ENCODE results near the gene HIP1. TPM values are rescaled to one million over a fixed set of nuclear protein-coding genes. Genes with fewer than 3 reads are reported as not detected.

The HIP1 gene
- total and polyA plus RNA-seq, 9 of the 15 experiments (the other 6 are each of a cell fraction or from before 2014, with no cell fraction given): 2.4 to 13.7 (median 9.5) TPM

DNA sequence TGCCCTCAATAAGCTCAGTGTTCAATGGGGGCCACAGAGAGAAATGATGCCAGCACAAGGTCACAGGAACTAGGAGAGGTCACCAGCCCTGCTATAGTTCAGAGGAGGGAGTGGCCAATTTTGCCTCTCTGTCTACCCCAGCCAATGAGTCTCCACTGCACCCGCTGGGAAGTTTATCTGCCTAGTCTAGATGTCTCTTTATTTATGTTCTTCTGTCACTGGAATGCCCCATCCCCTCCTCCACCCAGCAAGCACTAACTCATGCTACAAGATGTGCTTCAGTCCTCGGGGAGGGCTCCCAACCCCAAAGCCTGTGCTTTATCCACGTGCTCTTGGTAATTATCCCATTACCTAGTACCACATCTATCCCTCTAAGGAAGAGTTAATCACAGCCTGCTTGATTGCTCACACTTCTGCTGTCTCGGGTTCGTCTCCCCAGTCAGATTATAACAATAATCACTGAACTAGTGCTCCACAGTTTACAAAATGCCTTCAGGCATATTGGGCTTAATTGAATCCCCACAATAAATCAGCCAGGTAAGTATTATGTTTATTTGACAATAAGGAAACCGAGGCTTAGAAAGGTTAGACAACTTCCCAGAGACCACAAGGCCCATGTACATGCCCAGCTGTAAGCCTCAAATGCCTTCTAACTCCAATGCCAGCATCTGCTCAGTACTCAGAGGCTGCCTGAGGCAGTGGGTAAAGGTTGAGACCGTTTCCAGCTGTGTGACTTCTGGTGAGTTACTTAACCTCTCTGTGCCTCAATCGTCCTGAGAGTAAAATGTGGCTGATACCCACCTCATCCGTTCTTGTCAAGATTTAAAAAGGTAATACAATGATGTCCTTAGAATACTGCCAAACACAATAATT is 3.9 kb downstream of the HIP1 start (continued):
- no peak for TF ChIP-seq SPI1 (IDR thresholded peaks at IDR 0.05; ENCODE audit: borderline replicate concordance, low read depth, low read length)
- peak; percentile 9; the same call in 1 of the 2 replicates for TF ChIP-seq HIVEP1 (CRISPR knock-in tag; IDR thresholded peaks at IDR 0.05)
- TF ChIP-seq, protein P1, sequence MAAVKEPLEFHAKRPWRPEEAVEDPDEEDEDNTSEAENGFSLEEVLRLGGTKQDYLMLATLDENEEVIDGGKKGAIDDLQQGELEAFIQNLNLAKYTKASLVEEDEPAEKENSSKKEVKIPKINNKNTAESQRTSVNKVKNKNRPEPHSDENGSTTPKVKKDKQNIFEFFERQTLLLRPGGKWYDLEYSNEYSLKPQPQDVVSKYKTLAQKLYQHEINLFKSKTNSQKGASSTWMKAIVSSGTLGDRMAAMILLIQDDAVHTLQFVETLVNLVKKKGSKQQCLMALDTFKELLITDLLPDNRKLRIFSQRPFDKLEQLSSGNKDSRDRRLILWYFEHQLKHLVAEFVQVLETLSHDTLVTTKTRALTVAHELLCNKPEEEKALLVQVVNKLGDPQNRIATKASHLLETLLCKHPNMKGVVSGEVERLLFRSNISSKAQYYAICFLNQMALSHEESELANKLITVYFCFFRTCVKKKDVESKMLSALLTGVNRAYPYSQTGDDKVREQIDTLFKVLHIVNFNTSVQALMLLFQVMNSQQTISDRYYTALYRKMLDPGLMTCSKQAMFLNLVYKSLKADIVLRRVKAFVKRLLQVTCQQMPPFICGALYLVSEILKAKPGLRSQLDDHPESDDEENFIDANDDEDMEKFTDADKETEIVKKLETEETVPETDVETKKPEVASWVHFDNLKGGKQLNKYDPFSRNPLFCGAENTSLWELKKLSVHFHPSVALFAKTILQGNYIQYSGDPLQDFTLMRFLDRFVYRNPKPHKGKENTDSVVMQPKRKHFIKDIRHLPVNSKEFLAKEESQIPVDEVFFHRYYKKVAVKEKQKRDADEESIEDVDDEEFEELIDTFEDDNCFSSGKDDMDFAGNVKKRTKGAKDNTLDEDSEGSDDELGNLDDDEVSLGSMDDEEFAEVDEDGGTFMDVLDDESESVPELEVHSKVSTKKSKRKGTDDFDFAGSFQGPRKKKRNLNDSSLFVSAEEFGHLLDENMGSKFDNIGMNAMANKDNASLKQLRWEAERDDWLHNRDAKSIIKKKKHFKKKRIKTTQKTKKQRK (IDR thresholded peaks at IDR 0.05; ENCODE audit: borderline replicate concordance, low read depth, low read length): no peak
- no peak for TF ChIP-seq KLF6 (CRISPR knock-in tag; IDR thresholded peaks at IDR 0.05; ENCODE audit: borderline replicate concordance)
- TF ChIP-seq ZNF561 (CRISPR knock-in tag; conservative IDR thresholded peaks at IDR 0.05): no peak
- TF ChIP-seq CC2D1A (IDR thresholded peaks at IDR 0.05): peak; percentile 38; the same call in 1 of the 2 replicates
- TF ChIP-seq, protein P2, sequence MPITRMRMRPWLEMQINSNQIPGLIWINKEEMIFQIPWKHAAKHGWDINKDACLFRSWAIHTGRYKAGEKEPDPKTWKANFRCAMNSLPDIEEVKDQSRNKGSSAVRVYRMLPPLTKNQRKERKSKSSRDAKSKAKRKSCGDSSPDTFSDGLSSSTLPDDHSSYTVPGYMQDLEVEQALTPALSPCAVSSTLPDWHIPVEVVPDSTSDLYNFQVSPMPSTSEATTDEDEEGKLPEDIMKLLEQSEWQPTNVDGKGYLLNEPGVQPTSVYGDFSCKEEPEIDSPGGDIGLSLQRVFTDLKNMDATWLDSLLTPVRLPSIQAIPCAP (CRISPR knock-in tag; IDR thresholded peaks at IDR 0.05; ENCODE audit: borderline replicate concordance): no peak
- TF ChIP-seq ZNF445 (CRISPR knock-in tag; IDR thresholded peaks at IDR 0.05; ENCODE audit: low read depth): no peak
- no peak for TF ChIP-seq ETV6 (IDR thresholded peaks at IDR 0.05; ENCODE audit: borderline replicate concordance in 1 of 2, low read depth in 2 of 2, low read length in 1 of 2)
- TF ChIP-seq ETV6 (CRISPR knock-in tag; IDR thresholded peaks at IDR 0.05; ENCODE audit: borderline replicate concordance): no peak
- no peak for TF ChIP-seq PTTG1 (tag; IDR thresholded peaks at IDR 0.05; ENCODE audit: low read depth)
- TF ChIP-seq ZNF23 (CRISPR knock-in tag; IDR thresholded peaks at IDR 0.05): no peak
- TF ChIP-seq TAF9B (IDR thresholded peaks at IDR 0.05; ENCODE audit: partially characterized antibody): no peak
- no peak for TF ChIP-seq XRCC4 (IDR thresholded peaks at IDR 0.05; ENCODE audit: extremely low read depth, insufficient read depth, insufficient read length)
- TF ChIP-seq BRCA1 (IDR thresholded peaks at IDR 0.05): no peak
- no peak for TF ChIP-seq BRCA1 (CRISPR knock-in tag; IDR thresholded peaks at IDR 0.05)
- TF ChIP-seq ZNF24 (IDR thresholded peaks at IDR 0.05): no peak
- TF ChIP-seq, protein P3, sequence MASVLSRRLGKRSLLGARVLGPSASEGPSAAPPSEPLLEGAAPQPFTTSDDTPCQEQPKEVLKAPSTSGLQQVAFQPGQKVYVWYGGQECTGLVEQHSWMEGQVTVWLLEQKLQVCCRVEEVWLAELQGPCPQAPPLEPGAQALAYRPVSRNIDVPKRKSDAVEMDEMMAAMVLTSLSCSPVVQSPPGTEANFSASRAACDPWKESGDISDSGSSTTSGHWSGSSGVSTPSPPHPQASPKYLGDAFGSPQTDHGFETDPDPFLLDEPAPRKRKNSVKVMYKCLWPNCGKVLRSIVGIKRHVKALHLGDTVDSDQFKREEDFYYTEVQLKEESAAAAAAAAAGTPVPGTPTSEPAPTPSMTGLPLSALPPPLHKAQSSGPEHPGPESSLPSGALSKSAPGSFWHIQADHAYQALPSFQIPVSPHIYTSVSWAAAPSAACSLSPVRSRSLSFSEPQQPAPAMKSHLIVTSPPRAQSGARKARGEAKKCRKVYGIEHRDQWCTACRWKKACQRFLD (CRISPR knock-in tag; IDR thresholded peaks at IDR 0.05): no peak
- TF ChIP-seq, protein P4, sequence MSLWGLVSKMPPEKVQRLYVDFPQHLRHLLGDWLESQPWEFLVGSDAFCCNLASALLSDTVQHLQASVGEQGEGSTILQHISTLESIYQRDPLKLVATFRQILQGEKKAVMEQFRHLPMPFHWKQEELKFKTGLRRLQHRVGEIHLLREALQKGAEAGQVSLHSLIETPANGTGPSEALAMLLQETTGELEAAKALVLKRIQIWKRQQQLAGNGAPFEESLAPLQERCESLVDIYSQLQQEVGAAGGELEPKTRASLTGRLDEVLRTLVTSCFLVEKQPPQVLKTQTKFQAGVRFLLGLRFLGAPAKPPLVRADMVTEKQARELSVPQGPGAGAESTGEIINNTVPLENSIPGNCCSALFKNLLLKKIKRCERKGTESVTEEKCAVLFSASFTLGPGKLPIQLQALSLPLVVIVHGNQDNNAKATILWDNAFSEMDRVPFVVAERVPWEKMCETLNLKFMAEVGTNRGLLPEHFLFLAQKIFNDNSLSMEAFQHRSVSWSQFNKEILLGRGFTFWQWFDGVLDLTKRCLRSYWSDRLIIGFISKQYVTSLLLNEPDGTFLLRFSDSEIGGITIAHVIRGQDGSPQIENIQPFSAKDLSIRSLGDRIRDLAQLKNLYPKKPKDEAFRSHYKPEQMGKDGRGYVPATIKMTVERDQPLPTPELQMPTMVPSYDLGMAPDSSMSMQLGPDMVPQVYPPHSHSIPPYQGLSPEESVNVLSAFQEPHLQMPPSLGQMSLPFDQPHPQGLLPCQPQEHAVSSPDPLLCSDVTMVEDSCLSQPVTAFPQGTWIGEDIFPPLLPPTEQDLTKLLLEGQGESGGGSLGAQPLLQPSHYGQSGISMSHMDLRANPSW (CRISPR knock-in tag; IDR thresholded peaks at IDR 0.05): no peak; the same call in 1 of the 2 replicates
- TF ChIP-seq POU5F1 (IDR thresholded peaks at IDR 0.05; ENCODE audit: borderline replicate concordance, low read depth, low read length, partially characterized antibody): no peak
